ENCODE data around the gene TLR8.

Gene TLR8

GRCh38 chrX:12885508-12885907 lies 20.9 kb upstream of the TLR8 start:
- no peaks in the 10 kb centered on the region for H3K4me1 Mint-ChIP-seq
- no peak for TF ChIP-seq CTCF (IDR thresholded peaks at IDR 0.05; ENCODE audit: unreplicated experiment in 3 of 3)
- peaks cover 9% of the 10 kb centered on the region for H3K9me3 Mint-ChIP-seq
- H3K36me3 Mint-ChIP-seq (ENCODE audit: low read depth): no peaks in the 10 kb centered on the region
- H3K27me3 Mint-ChIP-seq (ENCODE audit: low read depth): peaks cover 5% of the 10 kb centered on the region
- no peak overlapping the region for H3K27ac Mint-ChIP-seq
- no peak overlapping the region for H3K4me3 Mint-ChIP-seq

- peaks cover 5% of the 10 kb centered on the region for H3K27me3 Mint-ChIP-seq (ENCODE audit: low read depth)
- peaks cover 9% of the 10 kb centered on the region for H3K9me3 Mint-ChIP-seq
- no peaks in the 10 kb centered on the region for H3K36me3 Mint-ChIP-seq (ENCODE audit: low read depth)
- H3K4me1 Mint-ChIP-seq: no peaks in the 10 kb centered on the region
- no peak overlapping the region for H3K27ac Mint-ChIP-seq
- TF ChIP-seq CTCF (IDR thresholded peaks at IDR 0.05; ENCODE audit: unreplicated experiment in 3 of 3): no peak
- H3K4me3 Mint-ChIP-seq: no peak overlapping the region
These were observed 19.9 kb upstream of the TLR8 start for GRCh38 chrX:12886545-12886944.

- H3K36me3 Mint-ChIP-seq (ENCODE audit: low read depth): no peaks in the 10 kb centered on the region
These were observed 19.3 kb upstream of the TLR8 start for GRCh38 chrX:12887141-12887540.

GRCh38 chrX:12887767-12888166 lies 18.7 kb upstream of the TLR8 start:
- H3K27ac Mint-ChIP-seq: no peak overlapping the region
- H3K27me3 Mint-ChIP-seq (ENCODE audit: low read depth): peaks cover 5% of the 10 kb centered on the region
- peaks cover 7% of the 10 kb centered on the region for H3K4me1 Mint-ChIP-seq
- H3K9me3 Mint-ChIP-seq: peaks cover 8% of the 10 kb centered on the region
- no peak overlapping the region for H3K4me3 Mint-ChIP-seq
- TF ChIP-seq CTCF (IDR thresholded peaks at IDR 0.05; ENCODE audit: unreplicated experiment in 3 of 3): no peak
- no peaks in the 10 kb centered on the region for H3K36me3 Mint-ChIP-seq (ENCODE audit: low read depth)

More at GRCh38 chrX:12887141-12887540, 19.3 kb upstream of the TLR8 start:
- no peak overlapping the region for H3K4me3 Mint-ChIP-seq
- H3K27ac Mint-ChIP-seq: no peak overlapping the region
- H3K9me3 Mint-ChIP-seq: peaks cover 6% of the 10 kb centered on the region
- peaks cover 2% of the 10 kb centered on the region for H3K4me1 Mint-ChIP-seq
- TF ChIP-seq CTCF (IDR thresholded peaks at IDR 0.05; ENCODE audit: unreplicated experiment in 3 of 3): no peak
- H3K27me3 Mint-ChIP-seq (ENCODE audit: low read depth): peaks cover 5% of the 10 kb centered on the region

GRCh38 chrX:12890467-12890866 lies 16.0 kb upstream of the TLR8 start:
- Mint-ChIP-seq H3K4me1 (peaks cover 11% of the 10 kb centered on the region), H3K9me3 (peaks cover 8% of the 10 kb centered on the region), H3K4me3 (no peak overlapping the region), H3K27ac (no peak overlapping the region), H3K27me3 (ENCODE audit: low read depth) (no peaks in the 10 kb centered on the region), H3K36me3 (ENCODE audit: low read depth) (no peaks in the 10 kb centered on the region)
- no peak for TF ChIP-seq CTCF (IDR thresholded peaks at IDR 0.05; ENCODE audit: unreplicated experiment in 3 of 3)

- TF ChIP-seq CTCF (IDR thresholded peaks at IDR 0.05; ENCODE audit: unreplicated experiment in 3 of 3): no peak
- H3K9me3 Mint-ChIP-seq: peaks cover 8% of the 10 kb centered on the region
These were observed 15.2 kb upstream of the TLR8 start for GRCh38 chrX:12891171-12891570.

More at GRCh38 chrX:12891171-12891570, 15.2 kb upstream of the TLR8 start:
- H3K4me3 Mint-ChIP-seq: no peak overlapping the region
- no peaks in the 10 kb centered on the region for H3K27me3 Mint-ChIP-seq (ENCODE audit: low read depth)
- H3K4me1 Mint-ChIP-seq: peaks cover 11% of the 10 kb centered on the region
- no peak overlapping the region for H3K27ac Mint-ChIP-seq
- no peaks in the 10 kb centered on the region for H3K36me3 Mint-ChIP-seq (ENCODE audit: low read depth)

Measured in nephron (organoid).